PC-3 (cell line): ENCODE data around the gene NCKIPSD.

ENCODE experiments used
- EZH2 ChIP-seq: fragments of 300-600 bp; sonication (generic); IDR thresholded peaks from one replicate; pipeline ENCODE4 v1.6.1; 2017; ENCODE audit warnings: antibody characterized with exemption, mild to moderate bottlenecking, low read length; ENCODE audit not compliant: unreplicated experiment
- TF ChIP-seq, protein P1 (sequence below): fragments of 300-600 bp; sonication (generic); conservative IDR thresholded peaks from 2 replicates; pipeline ENCODE4 v1.5.1; 2017; ENCODE audit warnings: antibody characterized with exemption, low read depth, mild to moderate bottlenecking, low read length

DNA sequence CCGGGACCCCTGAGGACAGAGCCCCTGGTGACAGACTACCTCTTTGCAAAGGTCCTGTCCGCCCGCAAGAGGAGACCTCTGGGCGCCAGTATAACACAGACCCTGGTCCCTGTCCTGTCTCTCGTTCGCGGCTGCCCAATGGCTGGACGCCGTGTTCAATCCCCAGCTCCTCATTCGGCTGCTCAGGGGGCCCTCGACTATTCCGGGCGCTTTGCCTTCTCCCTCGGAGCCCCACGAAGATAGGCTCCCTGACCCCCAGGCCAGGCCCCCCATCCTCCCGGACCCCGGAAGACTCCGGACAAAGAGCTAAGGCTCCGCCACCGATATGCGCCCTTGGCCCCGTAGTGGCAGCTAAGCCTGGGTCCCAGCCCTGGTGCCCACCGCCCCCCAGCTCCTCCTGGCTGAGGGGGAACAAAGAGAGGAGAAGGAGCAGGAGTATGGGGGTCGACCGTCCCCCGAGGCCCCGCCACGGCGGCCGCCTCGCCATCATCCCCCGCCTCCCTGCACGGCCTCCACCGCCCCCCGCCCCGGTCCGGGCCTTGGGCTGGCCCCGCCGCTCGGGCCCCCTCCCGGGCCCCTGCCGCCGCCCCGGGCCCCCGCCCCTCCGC lies 23.5 kb downstream of the NCKIPSD start:
- TF ChIP-seq, protein P1, sequence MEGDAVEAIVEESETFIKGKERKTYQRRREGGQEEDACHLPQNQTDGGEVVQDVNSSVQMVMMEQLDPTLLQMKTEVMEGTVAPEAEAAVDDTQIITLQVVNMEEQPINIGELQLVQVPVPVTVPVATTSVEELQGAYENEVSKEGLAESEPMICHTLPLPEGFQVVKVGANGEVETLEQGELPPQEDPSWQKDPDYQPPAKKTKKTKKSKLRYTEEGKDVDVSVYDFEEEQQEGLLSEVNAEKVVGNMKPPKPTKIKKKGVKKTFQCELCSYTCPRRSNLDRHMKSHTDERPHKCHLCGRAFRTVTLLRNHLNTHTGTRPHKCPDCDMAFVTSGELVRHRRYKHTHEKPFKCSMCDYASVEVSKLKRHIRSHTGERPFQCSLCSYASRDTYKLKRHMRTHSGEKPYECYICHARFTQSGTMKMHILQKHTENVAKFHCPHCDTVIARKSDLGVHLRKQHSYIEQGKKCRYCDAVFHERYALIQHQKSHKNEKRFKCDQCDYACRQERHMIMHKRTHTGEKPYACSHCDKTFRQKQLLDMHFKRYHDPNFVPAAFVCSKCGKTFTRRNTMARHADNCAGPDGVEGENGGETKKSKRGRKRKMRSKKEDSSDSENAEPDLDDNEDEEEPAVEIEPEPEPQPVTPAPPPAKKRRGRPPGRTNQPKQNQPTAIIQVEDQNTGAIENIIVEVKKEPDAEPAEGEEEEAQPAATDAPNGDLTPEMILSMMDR, result no peak
- TF ChIP-seq EZH2, result no peak
